ENCODE results near the gene MYCN.

GRCh38 chr2:15948704-15948957, 8.3 kb downstream of the MYCN start:
- TF ChIP-seq YY1 (IDR thresholded peaks at IDR 0.05; ENCODE audit: insufficient read depth, insufficient read length) (no peak), ZNF274 (IDR thresholded peaks at IDR 0.05; ENCODE audit: low read depth, low read length) (no peak)

Measured in NT2/D1 (cell line).